ENCODE results near the gene KATNA1.

Gene KATNA1

GRCh38 chr6:149559389-149559788 is 89.1 kb downstream of the KATNA1 start:
- no peak for TF ChIP-seq CTCF (IDR thresholded peaks at IDR 0.05; ENCODE audit: poor library complexity, severe bottlenecking)
- H3K27me3 ChIP-seq (ENCODE audit: insufficient read depth, poor library complexity, severe bottlenecking), result no peaks in the 10 kb centered on the region
- ATAC-seq (ENCODE audit: low read depth) (no peak), DNase-seq (ENCODE audit: low spot score) (no peak)
- H3K4me3 ChIP-seq (ENCODE audit: severe bottlenecking), result no peak overlapping the region
- H3K36me3 ChIP-seq (ENCODE audit: low read depth), result no peaks in the 10 kb centered on the region
- H3K4me1 ChIP-seq (ENCODE audit: insufficient read depth, poor library complexity, severe bottlenecking), result peaks cover 13% of the 10 kb centered on the region
- no peak overlapping the region for H3K27ac ChIP-seq (ENCODE audit: poor library complexity, severe bottlenecking)
- no peaks in the 10 kb centered on the region for H3K9me3 ChIP-seq (ENCODE audit: severe bottlenecking)

GRCh38 chr6:149558029-149558428 is 90.5 kb downstream of the KATNA1 start:
- no peak for TF ChIP-seq CTCF (IDR thresholded peaks at IDR 0.05; ENCODE audit: poor library complexity, severe bottlenecking)
- Histone ChIP-seq H3K9me3 (ENCODE audit: severe bottlenecking) (no peaks in the 10 kb centered on the region), H3K27me3 (ENCODE audit: insufficient read depth, poor library complexity, severe bottlenecking) (no peaks in the 10 kb centered on the region), H3K27ac (ENCODE audit: poor library complexity, severe bottlenecking) (no peak overlapping the region), H3K36me3 (ENCODE audit: low read depth) (no peaks in the 10 kb centered on the region), H3K4me3 (ENCODE audit: severe bottlenecking) (no peak overlapping the region), H3K4me1 (ENCODE audit: insufficient read depth, poor library complexity, severe bottlenecking) (no peaks in the 10 kb centered on the region)
- ATAC-seq (ENCODE audit: low read depth), result no peak
- DNase-seq (ENCODE audit: low spot score), result no peak

- H3K36me3 ChIP-seq (ENCODE audit: low read depth), result no peaks in the 10 kb centered on the region
- no peak for DNase-seq (ENCODE audit: low spot score)
- H3K4me3 ChIP-seq (ENCODE audit: severe bottlenecking), result no peak overlapping the region
- no peaks in the 10 kb centered on the region for H3K4me1 ChIP-seq (ENCODE audit: insufficient read depth, poor library complexity, severe bottlenecking)
- no peak for TF ChIP-seq CTCF (IDR thresholded peaks at IDR 0.05; ENCODE audit: poor library complexity, severe bottlenecking)
- H3K27ac ChIP-seq (ENCODE audit: poor library complexity, severe bottlenecking), result no peak overlapping the region
- no peaks in the 10 kb centered on the region for H3K27me3 ChIP-seq (ENCODE audit: insufficient read depth, poor library complexity, severe bottlenecking)
- H3K9me3 ChIP-seq (ENCODE audit: severe bottlenecking), result no peaks in the 10 kb centered on the region
- ATAC-seq (ENCODE audit: low read depth), result no peak
These were observed 96.6 kb downstream of the KATNA1 start for GRCh38 chr6:149551920-149552319.

GRCh38 chr6:149545754-149546471 is 102.6 kb downstream of the KATNA1 start, which contains the start of gene PPIL4:
Gene PPIL4 (minus strand): TSS chr6:149546043. CDS start chr6:149546005, 38 bp downstream.
- H3K4me1 ChIP-seq (ENCODE audit: insufficient read depth, poor library complexity, severe bottlenecking), result peaks cover 24% of the 10 kb centered on the region
- H3K36me3 ChIP-seq (ENCODE audit: low read depth), result peaks cover 21% of the 10 kb centered on the region
- H3K9me3 ChIP-seq (ENCODE audit: severe bottlenecking), result no peaks in the 10 kb centered on the region
- ATAC-seq (ENCODE audit: low read depth), result peak; percentile 81
- H3K27ac ChIP-seq (ENCODE audit: poor library complexity, severe bottlenecking), result peak within 1 kb of the TSS; percentile 84
- TF ChIP-seq CTCF (IDR thresholded peaks at IDR 0.05; ENCODE audit: poor library complexity, severe bottlenecking), result peak; percentile 96
- peak; percentile 93 for DNase-seq (ENCODE audit: low spot score)
- peak within 1 kb of the TSS; percentile 83 for H3K4me3 ChIP-seq (ENCODE audit: severe bottlenecking)
- H3K27me3 ChIP-seq (ENCODE audit: insufficient read depth, poor library complexity, severe bottlenecking), result no peaks in the 10 kb centered on the region

- peak overlapping the region; percentile 84 for H3K27ac ChIP-seq (ENCODE audit: poor library complexity, severe bottlenecking)
- no peak for DNase-seq (ENCODE audit: low spot score)
These were observed 103.2 kb downstream of the KATNA1 start for GRCh38 chr6:149545258-149545753.

More at GRCh38 chr6:149545258-149545753, 103.2 kb downstream of the KATNA1 start:
- peak overlapping the region; percentile 83 for H3K4me3 ChIP-seq (ENCODE audit: severe bottlenecking)
- no peaks in the 10 kb centered on the region for H3K9me3 ChIP-seq (ENCODE audit: severe bottlenecking)
- peak; percentile 40 for ATAC-seq (ENCODE audit: low read depth)
- no peaks in the 10 kb centered on the region for H3K27me3 ChIP-seq (ENCODE audit: insufficient read depth, poor library complexity, severe bottlenecking)
- peaks cover 25% of the 10 kb centered on the region for H3K4me1 ChIP-seq (ENCODE audit: insufficient read depth, poor library complexity, severe bottlenecking)
- peaks cover 27% of the 10 kb centered on the region for H3K36me3 ChIP-seq (ENCODE audit: low read depth)
- no peak for TF ChIP-seq CTCF (IDR thresholded peaks at IDR 0.05; ENCODE audit: poor library complexity, severe bottlenecking)
